Neutrophil (primary cell): ENCODE measurements around the gene MOB1B.

Experiments
- H3K27ac ChIP-seq: fragments of 200-600 bp; sonication (generic); 2 replicates; pipeline ENCODE4 v1.5.1; 2016; ENCODE audit warnings: mild to moderate bottlenecking, moderate library complexity
- H3K27me3 ChIP-seq: fragments of 200-600 bp; sonication (generic); 2 replicates; pipeline ENCODE4 v1.6.0; 2016; ENCODE audit warnings: mild to moderate bottlenecking
- H3K36me3 ChIP-seq: fragments of 200-600 bp; sonication (generic); 2 replicates; pipeline ENCODE4 v1.5.1; 2017
- H3K4me1 ChIP-seq, 2 experiments: fragments of 200-600 bp in 1 of 2; sonication (generic) in 1 of 2; 1 replicate in 1 of 2; 2 replicates in 1 of 2; pipeline versions ENCODE4 v1.5.1 to v1.6.1; 2013 to 2016; ENCODE audit warnings: low read depth in 1 of 2, low read length in 1 of 2, mild to moderate bottlenecking in 1 of 2, moderate library complexity in 1 of 2; ENCODE audit not compliant: control insufficient read depth in 1 of 2, insufficient read depth in 1 of 2
- H3K4me3 ChIP-seq, 2 experiments: fragments of 200-600 bp in 1 of 2; sonication (generic) in 1 of 2; 1 replicate in 1 of 2; 2 replicates in 1 of 2; pipeline ENCODE4 v1.5.1; 2013 to 2016; ENCODE audit warnings: low read depth in 1 of 2, low read length in 1 of 2, mild to moderate bottlenecking in 1 of 2, moderate library complexity in 1 of 2
- H3K9me3 ChIP-seq: fragments of 200-600 bp; sonication (generic); 2 replicates; pipeline ENCODE4 v1.5.1; 2016
- TF ChIP-seq, protein P1 (sequence below): fragments of 200-600 bp; sonication (generic); IDR thresholded peaks from 2 replicates; pipeline ENCODE4 v1.5.1; 2016; ENCODE audit warnings: antibody characterized with exemption

The MOB1B gene

DNA sequence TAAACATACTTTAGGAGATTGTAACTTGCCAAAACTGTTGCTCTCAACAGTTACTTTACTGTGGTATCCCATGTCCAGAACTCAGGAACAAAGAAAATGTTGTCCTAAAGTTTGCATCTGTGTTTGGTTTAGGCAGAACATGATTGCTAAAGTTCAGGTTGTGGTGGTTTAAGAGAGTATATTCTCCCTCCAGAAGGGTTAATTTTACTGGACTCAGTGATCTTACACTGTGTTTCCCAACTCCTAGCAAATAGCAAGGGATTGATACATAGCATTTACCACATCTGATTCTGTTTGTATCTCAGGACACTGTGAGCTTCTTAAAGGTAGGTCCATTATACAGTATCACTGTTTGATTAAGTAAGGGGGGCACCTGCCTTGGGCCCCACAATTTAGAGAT is 78.0 kb downstream of the MOB1B start:
- H3K36me3 ChIP-seq, result no peaks in the 10 kb centered on the region
- no peaks in the 10 kb centered on the region for H3K4me1 ChIP-seq
- H3K27ac ChIP-seq, result no peak overlapping the region
- no peaks in the 10 kb centered on the region for H3K27me3 ChIP-seq
- TF ChIP-seq, protein P1, sequence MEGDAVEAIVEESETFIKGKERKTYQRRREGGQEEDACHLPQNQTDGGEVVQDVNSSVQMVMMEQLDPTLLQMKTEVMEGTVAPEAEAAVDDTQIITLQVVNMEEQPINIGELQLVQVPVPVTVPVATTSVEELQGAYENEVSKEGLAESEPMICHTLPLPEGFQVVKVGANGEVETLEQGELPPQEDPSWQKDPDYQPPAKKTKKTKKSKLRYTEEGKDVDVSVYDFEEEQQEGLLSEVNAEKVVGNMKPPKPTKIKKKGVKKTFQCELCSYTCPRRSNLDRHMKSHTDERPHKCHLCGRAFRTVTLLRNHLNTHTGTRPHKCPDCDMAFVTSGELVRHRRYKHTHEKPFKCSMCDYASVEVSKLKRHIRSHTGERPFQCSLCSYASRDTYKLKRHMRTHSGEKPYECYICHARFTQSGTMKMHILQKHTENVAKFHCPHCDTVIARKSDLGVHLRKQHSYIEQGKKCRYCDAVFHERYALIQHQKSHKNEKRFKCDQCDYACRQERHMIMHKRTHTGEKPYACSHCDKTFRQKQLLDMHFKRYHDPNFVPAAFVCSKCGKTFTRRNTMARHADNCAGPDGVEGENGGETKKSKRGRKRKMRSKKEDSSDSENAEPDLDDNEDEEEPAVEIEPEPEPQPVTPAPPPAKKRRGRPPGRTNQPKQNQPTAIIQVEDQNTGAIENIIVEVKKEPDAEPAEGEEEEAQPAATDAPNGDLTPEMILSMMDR, result no peak
- H3K4me3 ChIP-seq, result no peak overlapping the region
- no peaks in the 10 kb centered on the region for H3K9me3 ChIP-seq

DNA sequence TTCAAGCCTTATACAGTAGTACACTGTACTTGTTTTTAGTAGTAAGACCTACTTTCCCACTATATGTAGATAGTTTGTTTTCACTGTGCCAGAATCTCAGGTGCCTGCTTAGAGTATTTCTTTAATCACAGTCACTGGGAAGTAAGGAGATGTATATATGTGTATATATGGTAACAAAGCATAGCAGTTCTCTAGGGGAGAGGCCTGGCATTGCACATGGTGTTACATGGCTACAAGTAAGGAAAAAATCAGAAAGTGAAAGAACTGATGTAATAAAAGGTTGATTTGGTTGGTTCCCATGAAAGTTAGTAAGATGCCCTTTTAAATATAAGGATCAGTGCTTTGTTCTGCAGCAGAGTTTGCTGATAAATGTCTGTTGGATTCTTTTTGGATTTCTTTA is 81.9 kb downstream of the MOB1B start:
- Histone ChIP-seq H3K4me1 (no peaks in the 10 kb centered on the region), H3K9me3 (no peaks in the 10 kb centered on the region), H3K27ac (no peak overlapping the region), H3K36me3 (no peaks in the 10 kb centered on the region), H3K27me3 (no peaks in the 10 kb centered on the region), H3K4me3 (no peak overlapping the region)
- TF ChIP-seq, protein P1, result no peak

DNA sequence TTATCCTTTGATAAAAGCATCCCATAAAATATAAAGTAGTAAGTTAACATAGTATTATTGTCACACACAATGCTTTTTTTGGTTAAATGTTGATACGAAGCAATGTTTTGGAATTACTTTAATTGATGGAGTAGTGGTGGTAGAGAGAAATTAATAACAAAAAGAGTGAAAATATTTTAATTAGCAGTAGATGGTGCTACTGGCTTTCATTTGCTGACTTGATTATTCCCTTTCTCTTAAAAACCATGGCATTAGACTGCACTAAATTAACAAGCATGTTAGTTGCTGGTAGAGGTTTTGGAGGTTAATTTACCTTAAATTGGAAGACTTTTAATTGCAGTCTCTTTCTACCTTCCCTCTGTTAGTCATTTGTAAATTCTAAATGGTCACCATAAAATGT is 82.4 kb downstream of the MOB1B start:
- H3K36me3 ChIP-seq, result no peaks in the 10 kb centered on the region
- H3K4me1 ChIP-seq, result no peaks in the 10 kb centered on the region
- no peaks in the 10 kb centered on the region for H3K27me3 ChIP-seq
- no peak overlapping the region for H3K27ac ChIP-seq
- no peaks in the 10 kb centered on the region for H3K9me3 ChIP-seq
- TF ChIP-seq, protein P1, result no peak
- H3K4me3 ChIP-seq, result no peak overlapping the region

DNA sequence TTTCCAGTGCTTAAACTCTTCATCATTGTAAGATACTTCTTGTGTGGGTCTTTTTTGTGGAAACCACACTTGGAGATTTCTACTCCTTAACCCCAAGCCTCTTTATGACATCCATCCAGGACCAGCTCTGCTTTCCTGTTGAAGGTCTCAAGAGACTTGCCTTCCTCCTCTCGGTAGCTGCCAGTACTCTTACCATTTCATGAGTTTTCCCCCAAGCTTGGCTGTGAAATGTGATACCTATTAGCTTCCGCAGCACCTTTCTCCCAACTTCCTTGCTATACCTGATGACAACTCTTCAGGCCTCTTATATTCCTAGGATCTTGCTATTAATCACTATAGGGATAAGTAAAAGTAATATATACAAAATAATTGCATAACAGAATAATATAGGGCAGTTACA is 89.4 kb downstream of the MOB1B start:
- Histone ChIP-seq H3K4me3 (no peak overlapping the region), H3K9me3 (no peaks in the 10 kb centered on the region), H3K27ac (no peak overlapping the region), H3K36me3 (no peaks in the 10 kb centered on the region), H3K27me3 (no peaks in the 10 kb centered on the region), H3K4me1 (peaks cover 33% of the 10 kb centered on the region in 2 experiments)
- TF ChIP-seq, protein P1, result no peak

DNA sequence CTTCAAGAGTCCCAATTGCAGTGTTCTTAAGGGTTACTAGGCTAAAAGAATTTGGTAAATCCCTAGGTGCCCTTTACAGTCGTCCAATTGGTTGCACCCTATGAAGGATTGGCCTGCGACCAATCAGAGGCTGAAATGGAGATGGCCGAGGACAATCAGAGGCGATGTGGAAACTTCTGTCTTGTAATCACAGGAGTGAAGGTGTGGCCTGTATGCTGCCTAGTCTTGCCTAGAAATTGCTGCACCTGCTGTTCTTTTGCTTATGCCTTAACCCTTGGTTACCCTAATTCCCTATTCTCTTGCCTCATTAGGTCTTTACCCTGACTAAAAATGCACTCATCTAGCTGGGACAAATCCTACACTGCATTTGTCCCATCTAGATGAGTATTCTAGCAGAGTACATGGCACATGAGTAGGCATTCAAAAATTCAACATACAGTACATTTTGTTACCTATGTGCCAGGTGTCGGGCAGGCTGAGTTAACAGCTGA is 90.3 kb downstream of the MOB1B start:
- Histone ChIP-seq H3K27ac (no peak overlapping the region), H3K9me3 (no peaks in the 10 kb centered on the region), H3K4me1 (peaks cover 39 to 40% of the 10 kb centered on the region in 2 experiments), H3K4me3 (no peak overlapping the region), H3K27me3 (no peaks in the 10 kb centered on the region), H3K36me3 (no peaks in the 10 kb centered on the region)
- TF ChIP-seq, protein P1, result no peak
